Esophagus mucosa (tissue), 1 donor: ENCODE measurements around the gene FAM20A. TPM values are rescaled to one million over a fixed set of nuclear protein-coding genes. Genes with fewer than 3 reads are reported as not detected.

Experiments
- ATAC-seq: fragments of 200-7000 bp; cut with Tn5 transposase; one replicate; pipeline ENCODE4 v1.9.1; 2020
- total RNA-seq: library from RNA; stranded (reverse); gene quantifications from one replicate; pipeline ENCODE4 v1.2.4, GENCODE V29; 2023
- donor health status: DM: yes; HTN: yes; CAD: no.

The FAM20A gene
- total RNA-seq, 1 donor from 2014 or later = 13.6 TPM

DNA sequence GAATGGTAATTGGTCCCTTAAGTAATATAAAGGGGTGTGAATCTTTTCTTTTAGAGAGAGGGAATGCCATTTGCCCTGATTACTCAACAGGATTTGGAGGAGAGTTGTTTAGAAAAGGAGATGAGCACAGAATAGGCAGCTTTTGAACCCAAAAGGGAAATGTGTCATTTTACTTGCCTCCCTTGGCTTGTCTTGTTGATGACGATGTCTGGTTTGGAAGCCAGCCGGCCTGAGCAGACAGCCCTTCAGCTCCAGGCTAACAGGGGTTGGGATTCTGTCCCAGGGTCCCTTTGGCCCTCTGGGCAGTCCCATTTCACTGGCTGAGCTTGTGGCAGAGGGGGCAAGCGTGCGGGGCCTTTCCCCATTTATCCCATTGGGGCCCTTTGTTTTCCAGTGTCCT lies 111.2 kb downstream of the FAM20A start:
- ATAC-seq = no peak

Other genes with a start within 250 kb of the FAM20A start
- 13.3 TPM for gene WIPI1, start 143.9 kb downstream of the FAM20A start, total RNA-seq
- gene PRKAR1A, start 88.9 kb downstream of the FAM20A start, total RNA-seq = 149 TPM